Neural cell (in vitro differentiated cells): ENCODE measurements around the gene TRPV5.

Source experiments
- CTCF ChIP-seq: fragments of 450-650 bp; IDR thresholded peaks from 2 replicates; pipeline ENCODE4 v1.5.1; 2014; ENCODE audit warnings: antibody characterized with exemption, mild to moderate bottlenecking, moderate library complexity; ENCODE audit not compliant: poor library complexity, severe bottlenecking
- EZH2 ChIP-seq: fragments of 200-600, 300-800 bp; shearing (Covaris generic), sonication (generic); IDR thresholded peaks from 2 replicates; pipeline ENCODE4 v1.6.1; 2014; ENCODE audit warnings: antibody characterized with exemption, low read length, borderline replicate concordance, mild to moderate bottlenecking; ENCODE audit not compliant: insufficient read depth, poor library complexity, severe bottlenecking
- MXI1 ChIP-seq: fragments of 450-650 bp; conservative IDR thresholded peaks from 2 replicates; pipeline ENCODE4 v1.6.1; 2014; ENCODE audit warnings: antibody characterized with exemption, mild to moderate bottlenecking; ENCODE audit not compliant: poor library complexity, severe bottlenecking
- POLR2AphosphoS5 ChIP-seq: IDR thresholded peaks from 2 replicates; pipeline ENCODE4 v1.6.1; 2012
- REST ChIP-seq: IDR thresholded peaks from 2 replicates; pipeline ENCODE4 v1.6.1; 2012; ENCODE audit warnings: borderline replicate concordance
- SMC3 ChIP-seq: fragments of 450-650 bp; conservative IDR thresholded peaks from 2 replicates; pipeline ENCODE4 v1.6.1; 2014; ENCODE audit warnings: antibody characterized with exemption, mild to moderate bottlenecking, moderate library complexity; ENCODE audit not compliant: poor library complexity
- TAF1 ChIP-seq: IDR thresholded peaks from 2 replicates; pipeline ENCODE4 v1.6.1; 2012; ENCODE audit warnings: low read depth

GRCh38 chr7:142927949-142928348, 5.6 kb downstream of the TRPV5 start:
- TF ChIP-seq CTCF = no peak
- TF ChIP-seq EZH2 = no peak
- TF ChIP-seq POLR2AphosphoS5 = no peak
- TF ChIP-seq TAF1 = no peak
- TF ChIP-seq SMC3 = no peak
- TF ChIP-seq REST = no peak
- no peak for TF ChIP-seq MXI1
